Measurements from ENCODE around the gene IKZF5. TPM values are rescaled to one million over a fixed set of nuclear protein-coding genes. Genes with fewer than 3 reads are reported as not detected.

IKZF5 gene
- total RNA-seq, 1 donor from 2014 or later, result 12.9 TPM

DNA sequence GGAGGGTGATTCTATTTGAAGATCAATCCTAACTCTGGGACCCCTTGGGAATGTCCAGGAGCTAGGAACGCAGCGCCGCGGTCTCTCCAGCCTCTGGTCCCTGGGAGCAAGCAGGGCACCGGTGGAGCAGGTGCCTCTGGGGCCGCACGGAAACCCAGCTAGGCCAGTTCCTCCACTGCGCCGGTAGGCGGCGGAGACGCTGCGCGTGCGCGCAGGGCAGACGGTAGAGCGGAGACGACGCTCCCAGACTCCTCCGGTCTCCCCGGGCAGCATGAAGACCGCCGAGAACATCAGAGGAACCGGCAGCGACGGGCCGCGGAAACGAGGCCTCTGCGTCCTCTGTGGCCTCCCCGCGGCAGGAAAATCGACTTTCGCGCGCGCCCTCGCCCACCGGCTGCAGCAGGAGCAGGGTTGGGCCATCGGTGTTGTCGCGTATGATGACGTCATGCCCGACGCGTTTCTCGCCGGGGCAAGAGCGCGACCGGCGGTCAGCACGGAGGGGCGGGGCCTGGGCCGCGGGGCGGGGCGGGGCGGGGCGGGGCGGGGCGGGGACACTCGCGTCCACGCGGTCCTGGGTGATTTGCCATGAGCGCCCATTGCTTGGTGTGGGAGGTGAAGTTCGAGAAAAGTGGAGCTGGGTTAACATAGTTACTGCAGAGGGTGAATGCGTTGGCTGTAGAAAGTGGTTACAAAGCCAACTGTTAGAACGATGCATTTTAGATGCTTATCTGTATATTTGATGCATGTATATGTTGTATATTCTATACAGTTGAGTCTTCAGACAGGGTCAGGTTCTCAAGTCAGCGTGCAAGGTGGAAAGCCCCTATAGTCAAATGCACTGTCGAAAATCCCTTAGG, 28.2 kb downstream of the IKZF5 start, which contains the start of gene PSTK:
Gene PSTK (plus strand): TSS at position 193 of the 857 bp plus-strand sequence. CDS start 79 bp downstream, at position 272.
- H3K36me3 ChIP-seq, result peaks cover 6% of the 10 kb centered on the region
- peak within 1 kb of the TSS; percentile 97 for H3K27ac ChIP-seq (replicated peaks)
- TF ChIP-seq, protein P1, sequence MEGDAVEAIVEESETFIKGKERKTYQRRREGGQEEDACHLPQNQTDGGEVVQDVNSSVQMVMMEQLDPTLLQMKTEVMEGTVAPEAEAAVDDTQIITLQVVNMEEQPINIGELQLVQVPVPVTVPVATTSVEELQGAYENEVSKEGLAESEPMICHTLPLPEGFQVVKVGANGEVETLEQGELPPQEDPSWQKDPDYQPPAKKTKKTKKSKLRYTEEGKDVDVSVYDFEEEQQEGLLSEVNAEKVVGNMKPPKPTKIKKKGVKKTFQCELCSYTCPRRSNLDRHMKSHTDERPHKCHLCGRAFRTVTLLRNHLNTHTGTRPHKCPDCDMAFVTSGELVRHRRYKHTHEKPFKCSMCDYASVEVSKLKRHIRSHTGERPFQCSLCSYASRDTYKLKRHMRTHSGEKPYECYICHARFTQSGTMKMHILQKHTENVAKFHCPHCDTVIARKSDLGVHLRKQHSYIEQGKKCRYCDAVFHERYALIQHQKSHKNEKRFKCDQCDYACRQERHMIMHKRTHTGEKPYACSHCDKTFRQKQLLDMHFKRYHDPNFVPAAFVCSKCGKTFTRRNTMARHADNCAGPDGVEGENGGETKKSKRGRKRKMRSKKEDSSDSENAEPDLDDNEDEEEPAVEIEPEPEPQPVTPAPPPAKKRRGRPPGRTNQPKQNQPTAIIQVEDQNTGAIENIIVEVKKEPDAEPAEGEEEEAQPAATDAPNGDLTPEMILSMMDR (IDR thresholded peaks at IDR 0.05; ENCODE audit: borderline replicate concordance), result peak; percentile 99
- no peaks in the 10 kb centered on the region for H3K27me3 ChIP-seq (ENCODE audit: low read depth)
- no peaks in the 10 kb centered on the region for H3K9me3 ChIP-seq (replicated peaks)
- H3K4me1 ChIP-seq, result peaks cover 19% of the 10 kb centered on the region
- H3K4me3 ChIP-seq, result peak within 1 kb of the TSS; percentile 87
- intact Hi-C loops (cut with micrococcal nuclease), result no loop called here
- DNase-seq, result peak; percentile 91

DNA sequence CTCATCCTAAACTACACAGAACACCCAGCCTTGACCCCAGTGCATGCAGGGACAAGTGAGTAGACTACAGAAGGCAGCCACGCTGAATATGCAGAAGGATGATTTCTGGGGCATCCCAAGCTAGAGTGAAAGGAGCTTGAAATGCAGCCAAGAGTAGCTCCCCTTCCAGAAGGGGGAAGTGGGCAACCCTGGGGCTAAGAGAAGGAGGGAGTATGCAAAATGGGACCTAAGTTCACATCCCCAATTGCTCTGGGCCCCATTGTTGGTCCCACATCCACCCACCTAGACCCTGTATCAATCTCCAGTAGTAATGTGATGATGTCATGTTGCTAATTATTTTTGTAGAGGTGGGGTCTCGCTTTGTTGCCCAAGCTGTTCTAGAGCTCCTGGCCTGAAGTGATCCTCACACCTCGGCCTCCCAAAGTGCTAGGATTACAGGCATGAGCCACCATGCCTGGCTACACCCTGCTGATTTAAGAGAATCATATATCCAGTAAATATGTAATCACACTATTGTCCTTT, 34.0 kb downstream of the IKZF5 start:
- no peak overlapping the region for H3K27ac ChIP-seq (replicated peaks)
- DNase-seq, result no peak
- intact Hi-C loops (cut with micrococcal nuclease), result no loop called here
- H3K4me3 ChIP-seq, result no peak overlapping the region
- H3K27me3 ChIP-seq (ENCODE audit: low read depth), result no peaks in the 10 kb centered on the region
- peaks cover 4% of the 10 kb centered on the region for H3K4me1 ChIP-seq
- TF ChIP-seq, protein P1 (IDR thresholded peaks at IDR 0.05; ENCODE audit: borderline replicate concordance), result no peak
- H3K36me3 ChIP-seq, result no peaks in the 10 kb centered on the region
- no peaks in the 10 kb centered on the region for H3K9me3 ChIP-seq (replicated peaks)

DNA sequence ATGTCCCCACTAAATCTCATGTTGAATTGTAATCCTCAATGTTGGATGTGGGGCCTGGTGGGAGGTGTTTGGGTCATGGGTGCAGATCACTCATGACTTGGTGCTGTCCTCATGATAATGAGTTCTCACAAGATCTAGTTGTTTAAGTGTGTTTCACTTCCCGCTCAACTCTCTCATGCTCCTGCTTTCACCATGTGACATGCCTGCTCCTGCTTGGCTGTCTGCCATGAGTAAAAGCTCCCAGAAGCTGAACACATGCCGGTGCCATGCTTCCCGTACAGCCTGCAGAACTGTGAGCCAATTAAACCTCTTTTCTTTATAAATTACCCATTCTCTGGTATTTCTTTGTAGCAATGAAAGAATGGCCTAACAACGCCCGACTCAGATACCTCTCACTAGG, 34.6 kb downstream of the IKZF5 start:
- Histone ChIP-seq H3K27me3 (ENCODE audit: low read depth) (no peaks in the 10 kb centered on the region), H3K36me3 (no peaks in the 10 kb centered on the region), H3K4me1 (no peaks in the 10 kb centered on the region), H3K27ac (replicated peaks) (no peak overlapping the region), H3K4me3 (no peak overlapping the region), H3K9me3 (replicated peaks) (peaks cover 5% of the 10 kb centered on the region)
- TF ChIP-seq, protein P1 (IDR thresholded peaks at IDR 0.05; ENCODE audit: borderline replicate concordance), result no peak
- DNase-seq, result no peak
- intact Hi-C loops (cut with micrococcal nuclease), result no loop called here

DNA sequence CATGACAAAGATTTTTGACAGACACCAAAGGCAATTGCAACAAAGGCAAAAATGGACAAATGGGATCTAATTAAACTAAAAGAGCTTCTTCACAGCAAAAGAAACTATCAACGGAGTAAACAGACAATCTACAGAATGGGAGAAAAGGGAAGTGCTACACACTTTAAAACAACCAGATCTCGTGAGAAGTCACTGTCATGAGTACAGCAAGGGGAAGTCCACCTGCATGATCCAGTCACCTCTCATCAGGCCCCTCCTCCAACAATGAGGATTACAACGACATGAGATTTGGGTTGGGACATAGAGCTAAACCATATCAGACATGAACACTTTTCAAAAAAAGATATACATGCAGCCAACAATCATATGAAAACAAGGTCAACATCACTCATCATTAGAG, 39.9 kb downstream of the IKZF5 start:
- intact Hi-C loops (cut with micrococcal nuclease), result no loop called here
- no peak overlapping the region for H3K4me3 ChIP-seq
- TF ChIP-seq, protein P1 (IDR thresholded peaks at IDR 0.05; ENCODE audit: borderline replicate concordance), result no peak
- no peaks in the 10 kb centered on the region for H3K4me1 ChIP-seq
- H3K27me3 ChIP-seq (ENCODE audit: low read depth), result no peaks in the 10 kb centered on the region
- no peak overlapping the region for H3K27ac ChIP-seq (replicated peaks)
- no peak for DNase-seq
- H3K36me3 ChIP-seq, result peaks cover 10% of the 10 kb centered on the region
- peaks cover 38% of the 10 kb centered on the region for H3K9me3 ChIP-seq (replicated peaks)

DNA sequence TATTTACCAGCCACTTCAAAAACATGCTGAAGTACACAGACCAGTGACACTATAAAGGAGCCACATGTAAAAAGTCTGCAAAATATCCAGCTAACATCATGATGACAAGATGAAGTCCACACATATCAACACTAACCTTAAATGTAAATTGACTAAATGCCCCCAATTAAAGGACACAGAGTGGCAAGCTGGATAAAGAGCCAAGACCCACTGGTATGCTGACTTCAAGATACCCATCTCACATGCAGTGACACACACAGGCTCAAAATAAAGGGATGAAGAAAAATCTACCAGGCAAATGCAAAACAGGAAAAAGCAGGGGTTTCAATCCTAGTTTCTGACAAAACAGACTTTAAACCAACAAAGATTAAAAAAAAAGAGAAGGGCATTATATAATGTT, 41.7 kb downstream of the IKZF5 start:
- no peak for DNase-seq
- Histone ChIP-seq H3K27me3 (ENCODE audit: low read depth) (no peaks in the 10 kb centered on the region), H3K36me3 (peaks cover 10% of the 10 kb centered on the region), H3K4me1 (no peaks in the 10 kb centered on the region), H3K4me3 (no peak overlapping the region), H3K27ac (replicated peaks) (no peak overlapping the region), H3K9me3 (replicated peaks) (peaks cover 38% of the 10 kb centered on the region)
- intact Hi-C loops (cut with micrococcal nuclease), result no loop called here
- TF ChIP-seq, protein P1 (IDR thresholded peaks at IDR 0.05; ENCODE audit: borderline replicate concordance), result no peak

Measured in left ventricle myocardium inferior (tissue), 1 donor.